ENCODE data around the gene THEMIS2.

- TF ChIP-seq, protein P1, sequence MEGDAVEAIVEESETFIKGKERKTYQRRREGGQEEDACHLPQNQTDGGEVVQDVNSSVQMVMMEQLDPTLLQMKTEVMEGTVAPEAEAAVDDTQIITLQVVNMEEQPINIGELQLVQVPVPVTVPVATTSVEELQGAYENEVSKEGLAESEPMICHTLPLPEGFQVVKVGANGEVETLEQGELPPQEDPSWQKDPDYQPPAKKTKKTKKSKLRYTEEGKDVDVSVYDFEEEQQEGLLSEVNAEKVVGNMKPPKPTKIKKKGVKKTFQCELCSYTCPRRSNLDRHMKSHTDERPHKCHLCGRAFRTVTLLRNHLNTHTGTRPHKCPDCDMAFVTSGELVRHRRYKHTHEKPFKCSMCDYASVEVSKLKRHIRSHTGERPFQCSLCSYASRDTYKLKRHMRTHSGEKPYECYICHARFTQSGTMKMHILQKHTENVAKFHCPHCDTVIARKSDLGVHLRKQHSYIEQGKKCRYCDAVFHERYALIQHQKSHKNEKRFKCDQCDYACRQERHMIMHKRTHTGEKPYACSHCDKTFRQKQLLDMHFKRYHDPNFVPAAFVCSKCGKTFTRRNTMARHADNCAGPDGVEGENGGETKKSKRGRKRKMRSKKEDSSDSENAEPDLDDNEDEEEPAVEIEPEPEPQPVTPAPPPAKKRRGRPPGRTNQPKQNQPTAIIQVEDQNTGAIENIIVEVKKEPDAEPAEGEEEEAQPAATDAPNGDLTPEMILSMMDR (IDR thresholded peaks at IDR 0.05): no peak
- TF ChIP-seq POLR2A (IDR thresholded peaks at IDR 0.05): no peak
- no peak for TF ChIP-seq EP300 (IDR thresholded peaks at IDR 0.05)
- TF ChIP-seq POLR2AphosphoS5 (IDR thresholded peaks at IDR 0.05): no peak
These were observed 5.7 kb downstream of the THEMIS2 start for GRCh38 chr1:27878039-27878438.

Data from suprapubic skin (tissue), 4 donors.